ENCODE measurements around the gene GPR156.

GRCh38 chr3:120143676-120144075 lies 141.3 kb downstream of the GPR156 start:
- TF ChIP-seq EZH2 (IDR thresholded peaks at IDR 0.05; ENCODE audit: borderline replicate concordance, insufficient read depth, low read length, poor library complexity, severe bottlenecking) (no peak), EP300 (conservative IDR thresholded peaks at IDR 0.05; ENCODE audit: poor library complexity, severe bottlenecking) (no peak), POLR2AphosphoS5 (IDR thresholded peaks at IDR 0.05) (no peak), CTCF (IDR thresholded peaks at IDR 0.05; ENCODE audit: poor library complexity, severe bottlenecking) (no peak), TAF1 (IDR thresholded peaks at IDR 0.05; ENCODE audit: low read depth) (no peak), SMC3 (conservative IDR thresholded peaks at IDR 0.05; ENCODE audit: poor library complexity) (no peak), MXI1 (conservative IDR thresholded peaks at IDR 0.05; ENCODE audit: poor library complexity, severe bottlenecking) (no peak), REST (IDR thresholded peaks at IDR 0.05; ENCODE audit: borderline replicate concordance) (no peak)
